K562 (cell line): ENCODE results near the gene TNFRSF6B. TPM values are rescaled to one million over a fixed set of nuclear protein-coding genes. Genes with fewer than 3 reads are reported as not detected.

ENCODE experiments used
- ATAC-seq: fragments of 200-7000 bp; cut with Tn5 transposase; 3 replicates; pipeline ENCODE4 v1.9.1; 2020; ENCODE audit warnings: moderate library complexity
- BruUV-seq: library from RNA; stranded (reverse); fragments of 400-500 nt; replicated peaks from 2 replicates; lab custom pipeline; 2021; lab: Mats Ljungman, UMichigan
- CTCF ChIA-PET: fragments of 300-600 bp; formaldehyde crosslinking; extraction: SDS; loops from one replicate; lab custom pipeline; 2021; ENCODE audit warnings: low intra/inter-chr PET ratio; lab: Yijun Ruan, JAX
- POLR2A ChIA-PET: fragments of 300-600, 350-650 bp; sonication (Branson Sonifier 250); formaldehyde crosslinking; extraction: SDS; loops from one replicate; lab custom pipeline; 2021; ENCODE audit warnings: antibody characterized with exemption, inconsistent platforms; lab: Yijun Ruan, JAX
- DNase-seq, 4 experiments: peaks; one replicate each; pipeline versions ENCODE4 v3.0.0 to v3.0.0-alpha.2; 2011 to 2018; ENCODE audit warnings: low spot score in 3 of 4, mixed read lengths in 3 of 4; ENCODE audit errors: extremely low read depth in 1 of 4
- FAIRE-seq: peaks from 2 replicates; lab custom pipeline; 2011; peaks lifted over from hg19 to GRCh38; lab: Jason Lieb, UNC
- H2AFZ ChIP-seq: 2 replicates; pipeline ENCODE4 v1.6.0; 2011; ENCODE audit warnings: low read depth, low read length, control low read depth, inconsistent platforms
- H3K27ac ChIP-seq: fragments of 200-600 bp; 3 replicates; pipeline ENCODE4 v1.8.0; 2011; ENCODE audit warnings: low read depth, mild to moderate bottlenecking, control low read depth, inconsistent platforms, low read length, moderate library complexity, mixed read lengths; ENCODE audit errors: extremely low read depth
- H3K27me3 ChIP-seq, 2 experiments: fragments of 300-600 bp in 1 of 2; 2 replicates in 1 of 2; 3 replicates in 1 of 2; pipeline versions ENCODE4 v1.6.0 to v1.8.0; 2011; ENCODE audit warnings: inconsistent platforms in 2 of 2, low read length in 2 of 2, mild to moderate bottlenecking in 1 of 2, mixed read lengths in 1 of 2, moderate library complexity in 1 of 2; ENCODE audit not compliant: control insufficient read depth in 2 of 2, insufficient read depth in 2 of 2
- H3K36me3 ChIP-seq: fragments of 300-600 bp; 3 replicates; pipeline ENCODE4 v1.8.0; 2011; ENCODE audit warnings: mild to moderate bottlenecking, low read length, inconsistent platforms; ENCODE audit not compliant: control insufficient read depth, insufficient read depth
- H3K4me1 ChIP-seq, 2 experiments: fragments of 200-600 bp in 1 of 2; replicated peaks in 1 of 2; 2 replicates in 1 of 2; 3 replicates in 1 of 2; pipeline versions ENCODE4 v1.5.1 to v1.8.0; 2011; ENCODE audit warnings: inconsistent platforms in 2 of 2, low read length in 2 of 2, mild to moderate bottlenecking in 1 of 2, mixed read lengths in 1 of 2, moderate library complexity in 1 of 2; ENCODE audit not compliant: control insufficient read depth in 2 of 2, insufficient read depth in 2 of 2
- H3K4me2 ChIP-seq: 2 replicates; pipeline ENCODE4 v1.6.1; 2011; ENCODE audit warnings: low read length, control low read depth, inconsistent platforms, mixed read lengths; ENCODE audit not compliant: insufficient read depth
- H3K4me3 ChIP-seq: fragments of 200-600 bp; sonication (generic), shearing (Covaris generic); 2 replicates; pipeline ENCODE4 v1.5.1; 2016; ENCODE audit warnings: control low read depth, inconsistent platforms
- H3K79me2 ChIP-seq: fragments of 200-600 bp; 3 replicates; pipeline ENCODE4 v1.8.0; 2011; ENCODE audit warnings: low read length, inconsistent platforms; ENCODE audit not compliant: control insufficient read depth, insufficient read depth
- H3K9ac ChIP-seq, 2 experiments: 2 replicates each; pipeline versions ENCODE4 v1.6.0 to v1.6.1; 2011; ENCODE audit warnings: low read depth in 2 of 2, low read length in 2 of 2, control low read depth in 1 of 2, inconsistent platforms in 1 of 2, mild to moderate bottlenecking in 1 of 2, mixed read lengths in 1 of 2; ENCODE audit not compliant: insufficient read depth in 1 of 2
- H3K9me1 ChIP-seq: one replicate; pipeline ENCODE4 v1.6.0; 2011; ENCODE audit warnings: inconsistent platforms, mild to moderate bottlenecking, low read length, moderate library complexity; ENCODE audit not compliant: control insufficient read depth, insufficient read depth
- H3K9me3 ChIP-seq: replicated peaks from 2 replicates; pipeline ENCODE4 v1.5.1; 2011; ENCODE audit warnings: low read depth, low read length, inconsistent platforms; ENCODE audit not compliant: control insufficient read depth, insufficient read depth
- H4K20me1 ChIP-seq: replicated peaks from 2 replicates; pipeline ENCODE4 v1.6.1; 2011; ENCODE audit warnings: low read length, inconsistent platforms, mixed read lengths; ENCODE audit not compliant: control insufficient read depth, insufficient read depth
- ATF7 ChIP-seq: fragments of 450-650 bp; IDR thresholded peaks from 2 replicates; pipeline ENCODE4 v1.7.1; 2014; ENCODE audit warnings: mild to moderate bottlenecking, moderate library complexity
- CEBPG ChIP-seq, 3 experiments: fragments of 200-800 bp in 1 of 3; sonication (Bioruptor generic) in 1 of 3; sonication (generic) in 1 of 3; formaldehyde crosslinking in 1 of 3; IDR thresholded peaks in 2 of 3; conservative IDR thresholded peaks in 1 of 3; 2 replicates each; pipeline versions ENCODE4 v1.6.1 to v1.8.0; 2016 to 2022; ENCODE audit warnings: missing compliant biosample characterization in 2 of 3, missing genetic modification characterization in 2 of 3, mild to moderate bottlenecking in 1 of 3, missing genetic modification reagents in 1 of 3
- L3MBTL2 ChIP-seq: fragments of 450-650 bp; IDR thresholded peaks from 2 replicates; pipeline ENCODE4 v1.6.1; 2016; ENCODE audit warnings: mild to moderate bottlenecking, moderate library complexity
- RBFOX2 ChIP-seq: fragments of 200-400 bp; formaldehyde crosslinking; IDR thresholded peaks from 2 replicates; pipeline ENCODE4 v1.6.1; 2017; ENCODE audit warnings: low read depth, mild to moderate bottlenecking, low read length, moderate library complexity
- RBM17 ChIP-seq: fragments of 200-400 bp; formaldehyde crosslinking; IDR thresholded peaks from 2 replicates; pipeline ENCODE4 v1.6.1; 2017; ENCODE audit warnings: low read depth, mild to moderate bottlenecking, low read length, borderline replicate concordance
- WGBS: fragments of 100-300 bp; shearing (Covaris generic); methylation state at CpG from one replicate; pipeline ENCODE4 v1.1.6; 2016; ENCODE audit warnings: low coverage, mixed read lengths; ENCODE audit not compliant: insufficient coverage; ENCODE audit errors: missing lambda C conversion rate; 5-methylcytosine and 5-hydroxymethylcytosine counted together
- in situ Hi-C: fragments of 300-500 bp; cut with MboI; formaldehyde crosslinking; loops from 4 replicates; pipeline ENCODE4 v1.15.0; 2018; ENCODE audit warnings: inconsistent platforms, mixed read lengths
- intact Hi-C: fragments of 100-400 bp; cut with micrococcal nuclease; formaldehyde crosslinking; loops from 2 replicates; pipeline ENCODE4 v1.14.2; 2022
- polyA plus RNA-seq, 8 experiments: library from polyadenylated mRNA; depleted of rRNA in 4 of 8; stranded (reverse) in 5 of 8; unstranded in 3 of 8; fragments of >200 nt; fragmentation: Nextera tagmentation in 2 of 8; fragmentation: Illumina TruSeq in 1 of 8; extraction: Ambion mirVana in 2 of 8; extraction: Trizol in 1 of 8; gene quantifications; 2 replicates each; pipeline versions ENCODE4 v1.2.1 to v1.2.3, GENCODE V29; 2011 to 2014; ENCODE audit warnings: inconsistent platforms in 1 of 8, missing spikeins in 1 of 8
- total RNA-seq, 7 experiments: library from RNA; depleted of rRNA in 6 of 7; stranded (reverse); fragments of >200 nt in 6 of 7; fragmentation: Illumina TruSeq in 2 of 7; extraction: Trizol in 2 of 7; gene quantifications; 2 replicates each; pipeline versions ENCODE4 v1.2.1 to v1.2.3, GENCODE V29; 2011 to 2021; ENCODE audit warnings: low replicate concordance in 1 of 7
- TF ChIP-seq, protein P1 (sequence below): fragments of 450-650 bp; IDR thresholded peaks from 2 replicates; pipeline ENCODE4 v1.6.1; 2016; ENCODE audit warnings: mild to moderate bottlenecking, moderate library complexity
- TF ChIP-seq, protein P2 (sequence below): fragments of 200-800 bp; sonication (Bioruptor generic); IDR thresholded peaks from 2 replicates; pipeline ENCODE4 v1.6.1; 2017; ENCODE audit warnings: missing genetic modification characterization, missing compliant biosample characterization

The TNFRSF6B gene
- total and polyA plus RNA-seq, 9 of the 15 experiments (the other 6 are each of a cell fraction or from before 2014, with no cell fraction given): 0.10 to 3.5 (median 0.32) TPM; not detected in 6

- peaks cover 23% of the 10 kb centered on the region for H3K79me2 ChIP-seq
- H3K36me3 ChIP-seq: peaks cover 57% of the 10 kb centered on the region; the same call in 2 of the 3 replicates
- DNase-seq (peak in 2 of 4 experiments; percentile 7 to 10), ATAC-seq (no peak), FAIRE-seq (no peak)
- WGBS: 87% methylated on average over 21 of the region's 30 CpGs
- BruUV-seq: no TSS peak
- no peaks in the 10 kb centered on the region; the same call in none of the 2 replicates for H3K9me3 ChIP-seq
- H3K4me1 ChIP-seq: peaks cover 11 to 79% of the 10 kb centered on the region in 2 experiments
- no peaks in the 10 kb centered on the region for H3K9me1 ChIP-seq
- ChIA-PET POLR2A (interaction anchor here (0.5 to 1.5 kb wide), 3 partner anchors 9 to 326 kb away, joined by 3 to 6 read pairs (median 3); partner anchors contain the start of gene TPD52L2), CTCF (interaction anchor here (0.7 kb wide), 1 partner anchor 120 kb away, joined by 4 read pairs; no protein-coding TSS in a partner anchor)
- intact Hi-C loops: no loop called here
- H3K9ac ChIP-seq: no peak overlapping the region
- no peak overlapping the region for H2AFZ ChIP-seq
- H4K20me1 ChIP-seq: no peaks in the 10 kb centered on the region; the same call in 1 of the 2 replicates
- H3K27me3 ChIP-seq: no peaks in the 10 kb centered on the region
- H3K4me3 ChIP-seq: no peak overlapping the region
- H3K4me2 ChIP-seq: no peak overlapping the region
- H3K27ac ChIP-seq: no peak overlapping the region
- in situ Hi-C loops: no loop called here
- TF ChIP-seq, protein P1, sequence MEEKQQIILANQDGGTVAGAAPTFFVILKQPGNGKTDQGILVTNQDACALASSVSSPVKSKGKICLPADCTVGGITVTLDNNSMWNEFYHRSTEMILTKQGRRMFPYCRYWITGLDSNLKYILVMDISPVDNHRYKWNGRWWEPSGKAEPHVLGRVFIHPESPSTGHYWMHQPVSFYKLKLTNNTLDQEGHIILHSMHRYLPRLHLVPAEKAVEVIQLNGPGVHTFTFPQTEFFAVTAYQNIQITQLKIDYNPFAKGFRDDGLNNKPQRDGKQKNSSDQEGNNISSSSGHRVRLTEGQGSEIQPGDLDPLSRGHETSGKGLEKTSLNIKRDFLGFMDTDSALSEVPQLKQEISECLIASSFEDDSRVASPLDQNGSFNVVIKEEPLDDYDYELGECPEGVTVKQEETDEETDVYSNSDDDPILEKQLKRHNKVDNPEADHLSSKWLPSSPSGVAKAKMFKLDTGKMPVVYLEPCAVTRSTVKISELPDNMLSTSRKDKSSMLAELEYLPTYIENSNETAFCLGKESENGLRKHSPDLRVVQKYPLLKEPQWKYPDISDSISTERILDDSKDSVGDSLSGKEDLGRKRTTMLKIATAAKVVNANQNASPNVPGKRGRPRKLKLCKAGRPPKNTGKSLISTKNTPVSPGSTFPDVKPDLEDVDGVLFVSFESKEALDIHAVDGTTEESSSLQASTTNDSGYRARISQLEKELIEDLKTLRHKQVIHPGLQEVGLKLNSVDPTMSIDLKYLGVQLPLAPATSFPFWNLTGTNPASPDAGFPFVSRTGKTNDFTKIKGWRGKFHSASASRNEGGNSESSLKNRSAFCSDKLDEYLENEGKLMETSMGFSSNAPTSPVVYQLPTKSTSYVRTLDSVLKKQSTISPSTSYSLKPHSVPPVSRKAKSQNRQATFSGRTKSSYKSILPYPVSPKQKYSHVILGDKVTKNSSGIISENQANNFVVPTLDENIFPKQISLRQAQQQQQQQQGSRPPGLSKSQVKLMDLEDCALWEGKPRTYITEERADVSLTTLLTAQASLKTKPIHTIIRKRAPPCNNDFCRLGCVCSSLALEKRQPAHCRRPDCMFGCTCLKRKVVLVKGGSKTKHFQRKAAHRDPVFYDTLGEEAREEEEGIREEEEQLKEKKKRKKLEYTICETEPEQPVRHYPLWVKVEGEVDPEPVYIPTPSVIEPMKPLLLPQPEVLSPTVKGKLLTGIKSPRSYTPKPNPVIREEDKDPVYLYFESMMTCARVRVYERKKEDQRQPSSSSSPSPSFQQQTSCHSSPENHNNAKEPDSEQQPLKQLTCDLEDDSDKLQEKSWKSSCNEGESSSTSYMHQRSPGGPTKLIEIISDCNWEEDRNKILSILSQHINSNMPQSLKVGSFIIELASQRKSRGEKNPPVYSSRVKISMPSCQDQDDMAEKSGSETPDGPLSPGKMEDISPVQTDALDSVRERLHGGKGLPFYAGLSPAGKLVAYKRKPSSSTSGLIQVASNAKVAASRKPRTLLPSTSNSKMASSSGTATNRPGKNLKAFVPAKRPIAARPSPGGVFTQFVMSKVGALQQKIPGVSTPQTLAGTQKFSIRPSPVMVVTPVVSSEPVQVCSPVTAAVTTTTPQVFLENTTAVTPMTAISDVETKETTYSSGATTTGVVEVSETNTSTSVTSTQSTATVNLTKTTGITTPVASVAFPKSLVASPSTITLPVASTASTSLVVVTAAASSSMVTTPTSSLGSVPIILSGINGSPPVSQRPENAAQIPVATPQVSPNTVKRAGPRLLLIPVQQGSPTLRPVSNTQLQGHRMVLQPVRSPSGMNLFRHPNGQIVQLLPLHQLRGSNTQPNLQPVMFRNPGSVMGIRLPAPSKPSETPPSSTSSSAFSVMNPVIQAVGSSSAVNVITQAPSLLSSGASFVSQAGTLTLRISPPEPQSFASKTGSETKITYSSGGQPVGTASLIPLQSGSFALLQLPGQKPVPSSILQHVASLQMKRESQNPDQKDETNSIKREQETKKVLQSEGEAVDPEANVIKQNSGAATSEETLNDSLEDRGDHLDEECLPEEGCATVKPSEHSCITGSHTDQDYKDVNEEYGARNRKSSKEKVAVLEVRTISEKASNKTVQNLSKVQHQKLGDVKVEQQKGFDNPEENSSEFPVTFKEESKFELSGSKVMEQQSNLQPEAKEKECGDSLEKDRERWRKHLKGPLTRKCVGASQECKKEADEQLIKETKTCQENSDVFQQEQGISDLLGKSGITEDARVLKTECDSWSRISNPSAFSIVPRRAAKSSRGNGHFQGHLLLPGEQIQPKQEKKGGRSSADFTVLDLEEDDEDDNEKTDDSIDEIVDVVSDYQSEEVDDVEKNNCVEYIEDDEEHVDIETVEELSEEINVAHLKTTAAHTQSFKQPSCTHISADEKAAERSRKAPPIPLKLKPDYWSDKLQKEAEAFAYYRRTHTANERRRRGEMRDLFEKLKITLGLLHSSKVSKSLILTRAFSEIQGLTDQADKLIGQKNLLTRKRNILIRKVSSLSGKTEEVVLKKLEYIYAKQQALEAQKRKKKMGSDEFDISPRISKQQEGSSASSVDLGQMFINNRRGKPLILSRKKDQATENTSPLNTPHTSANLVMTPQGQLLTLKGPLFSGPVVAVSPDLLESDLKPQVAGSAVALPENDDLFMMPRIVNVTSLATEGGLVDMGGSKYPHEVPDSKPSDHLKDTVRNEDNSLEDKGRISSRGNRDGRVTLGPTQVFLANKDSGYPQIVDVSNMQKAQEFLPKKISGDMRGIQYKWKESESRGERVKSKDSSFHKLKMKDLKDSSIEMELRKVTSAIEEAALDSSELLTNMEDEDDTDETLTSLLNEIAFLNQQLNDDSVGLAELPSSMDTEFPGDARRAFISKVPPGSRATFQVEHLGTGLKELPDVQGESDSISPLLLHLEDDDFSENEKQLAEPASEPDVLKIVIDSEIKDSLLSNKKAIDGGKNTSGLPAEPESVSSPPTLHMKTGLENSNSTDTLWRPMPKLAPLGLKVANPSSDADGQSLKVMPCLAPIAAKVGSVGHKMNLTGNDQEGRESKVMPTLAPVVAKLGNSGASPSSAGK: no peak
- TF ChIP-seq L3MBTL2 (no peak), RBM17 (no peak), ATF7 (no peak), CEBPG (CRISPR knock-in tag; IDR thresholded peaks at IDR 0.05) (no peak), CEBPG (tag; conservative IDR thresholded peaks at IDR 0.05 in 1 of 2, IDR thresholded peaks at IDR 0.05 in 1 of 2) (no peak), RBFOX2 (0 out of 2 replicates have a peak, but pooled peaks have one; percentile 11)
- TF ChIP-seq, protein P2, sequence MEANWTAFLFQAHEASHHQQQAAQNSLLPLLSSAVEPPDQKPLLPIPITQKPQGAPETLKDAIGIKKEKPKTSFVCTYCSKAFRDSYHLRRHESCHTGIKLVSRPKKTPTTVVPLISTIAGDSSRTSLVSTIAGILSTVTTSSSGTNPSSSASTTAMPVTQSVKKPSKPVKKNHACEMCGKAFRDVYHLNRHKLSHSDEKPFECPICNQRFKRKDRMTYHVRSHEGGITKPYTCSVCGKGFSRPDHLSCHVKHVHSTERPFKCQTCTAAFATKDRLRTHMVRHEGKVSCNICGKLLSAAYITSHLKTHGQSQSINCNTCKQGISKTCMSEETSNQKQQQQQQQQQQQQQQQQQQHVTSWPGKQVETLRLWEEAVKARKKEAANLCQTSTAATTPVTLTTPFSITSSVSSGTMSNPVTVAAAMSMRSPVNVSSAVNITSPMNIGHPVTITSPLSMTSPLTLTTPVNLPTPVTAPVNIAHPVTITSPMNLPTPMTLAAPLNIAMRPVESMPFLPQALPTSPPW (CRISPR knock-in tag): no peak
These were observed 40.6 kb downstream of the TNFRSF6B start for GRCh38 chr20:63736893-63737694.
